H1 (cell line): ENCODE results near the gene APOM. TPM values are rescaled to one million over a fixed set of nuclear protein-coding genes. Genes with fewer than 3 reads are reported as not detected.

Experiments
- CTCF ChIA-PET: fragments of 300-600 bp; sonication (Branson Sonifier 250); formaldehyde crosslinking; loops from one replicate; lab custom pipeline; 2021; ENCODE audit not compliant: partially characterized antibody; lab: Charles Lee
- POLR2A ChIA-PET: fragments of 300-600 bp; sonication (Branson Sonifier 250); formaldehyde crosslinking; loops from one replicate; lab custom pipeline; 2021; ENCODE audit warnings: inconsistent platforms; ENCODE audit not compliant: partially characterized antibody; lab: Charles Lee
- DNase-seq, 2 experiments: peaks; one replicate each; pipeline versions ENCODE4 v3.0.0 to v3.0.0-alpha.2; 2010 to 2022; ENCODE audit warnings: low spot score in 2 of 2, low read depth in 1 of 2, mixed read lengths in 1 of 2
- FAIRE-seq: peaks from 2 replicates; lab custom pipeline; 2011; peaks lifted over from hg19 to GRCh38; lab: Jason Lieb, UNC
- H2AFZ ChIP-seq: 2 replicates; pipeline ENCODE4 v1.8.1; 2012; ENCODE audit warnings: low read length, inconsistent platforms
- H2AK5ac ChIP-seq: 2 replicates; pipeline ENCODE4 v1.6.1; 2013; ENCODE audit warnings: low read depth, low read length
- H2BK120ac ChIP-seq: replicated peaks from 2 replicates; pipeline ENCODE3; 2013; ENCODE audit warnings: low read depth, low read length, inconsistent platforms
- H2BK12ac ChIP-seq: 2 replicates; pipeline ENCODE4 v1.6.1; 2013; ENCODE audit warnings: low read depth, low read length
- H2BK15ac ChIP-seq: 2 replicates; pipeline ENCODE4 v1.6.1; 2013; ENCODE audit warnings: low read length
- H2BK20ac ChIP-seq: 2 replicates; pipeline ENCODE4 v1.6.1; 2013; ENCODE audit warnings: low read length
- H2BK5ac ChIP-seq: 2 replicates; pipeline ENCODE4 v1.6.1; 2013; ENCODE audit warnings: low read depth, low read length
- H3K14ac ChIP-seq: 2 replicates; pipeline ENCODE4 v1.6.1; 2013; ENCODE audit warnings: inconsistent platforms; ENCODE audit not compliant: insufficient read length
- H3K18ac ChIP-seq: 2 replicates; pipeline ENCODE4 v1.6.1; 2013; ENCODE audit warnings: low read length; ENCODE audit errors: extremely low read depth
- H3K23ac ChIP-seq: 2 replicates; pipeline ENCODE4 v1.6.1; 2013; ENCODE audit warnings: inconsistent platforms; ENCODE audit not compliant: insufficient read length
- H3K23me2 ChIP-seq: 2 replicates; pipeline ENCODE4 v1.6.1; 2013; ENCODE audit warnings: low read depth, low read length
- H3K27ac ChIP-seq: 2 replicates; pipeline ENCODE4 v1.6.1; 2011; ENCODE audit warnings: low read depth, low read length, inconsistent platforms
- H3K27me3 ChIP-seq, 4 experiments: replicated peaks in 1 of 4; 1 replicate in 1 of 4; 2 replicates in 3 of 4; pipeline versions ENCODE4 v1.6.1 to v1.8.1; 2011 to 2013; ENCODE audit warnings: low read length in 3 of 4, mild to moderate bottlenecking in 3 of 4, inconsistent platforms in 2 of 4, mixed read lengths in 2 of 4, moderate library complexity in 1 of 4; ENCODE audit not compliant: control insufficient read depth in 3 of 4, insufficient read depth in 3 of 4; ENCODE audit errors: extremely low read depth in 1 of 4
- H3K36me3 ChIP-seq, 4 experiments: 2 replicates each; pipeline versions ENCODE4 v1.6.1 to v1.8.1; 2011 to 2013; ENCODE audit warnings: mild to moderate bottlenecking in 4 of 4, low read length in 3 of 4, moderate library complexity in 2 of 4, control low read depth in 1 of 4, inconsistent platforms in 1 of 4; ENCODE audit not compliant: insufficient read depth in 4 of 4, control insufficient read depth in 2 of 4
- H3K4ac ChIP-seq: replicated peaks from 2 replicates; pipeline ENCODE3; 2013; ENCODE audit warnings: low read length, low read depth, mixed read lengths, inconsistent platforms; ENCODE audit not compliant: insufficient read length
- H3K4me1 ChIP-seq, 4 experiments: replicated peaks in 1 of 4; 1 replicate in 1 of 4; 2 replicates in 3 of 4; pipeline versions ENCODE4 v1.6.1 to v1.8.1; 2011 to 2013; ENCODE audit warnings: low read length in 3 of 4, inconsistent platforms in 2 of 4, mixed read lengths in 1 of 4; ENCODE audit not compliant: insufficient read depth in 4 of 4, control insufficient read depth in 3 of 4
- H3K4me2 ChIP-seq, 2 experiments: 2 replicates each; pipeline versions ENCODE4 v1.6.1 to v1.8.1; 2011 to 2013; ENCODE audit warnings: low read depth in 2 of 2, low read length in 2 of 2, control low read depth in 1 of 2, inconsistent platforms in 1 of 2, mild to moderate bottlenecking in 1 of 2; ENCODE audit not compliant: insufficient read depth in 1 of 2
- H3K4me3 ChIP-seq, 4 experiments: fragments of 200-600, 300-600 bp in 1 of 4; sonication (generic), shearing (Covaris generic), sonication (Bioruptor Twin) in 1 of 4; 2 replicates each; pipeline versions ENCODE4 v1.5.1 to v1.8.1; 2011 to 2016; ENCODE audit warnings: low read length in 4 of 4, low read depth in 3 of 4, control low read depth in 2 of 4, inconsistent platforms in 2 of 4, mild to moderate bottlenecking in 2 of 4, mixed read lengths in 1 of 4, moderate library complexity in 1 of 4; ENCODE audit not compliant: insufficient read depth in 2 of 4; ENCODE audit errors: extremely low read depth in 1 of 4
- H3K56ac ChIP-seq: replicated peaks from 2 replicates; pipeline ENCODE3; 2013; ENCODE audit warnings: low read depth, mild to moderate bottlenecking, mixed read lengths, low read length, inconsistent platforms; ENCODE audit not compliant: insufficient read length
- H3K79me1 ChIP-seq: 2 replicates; pipeline ENCODE4 v1.6.1; 2013; ENCODE audit warnings: low read depth, low read length, control low read depth
- H3K79me2 ChIP-seq, 2 experiments: 2 replicates each; pipeline versions ENCODE4 v1.6.1 to v1.8.1; 2012 to 2013; ENCODE audit warnings: low read length in 2 of 2, mild to moderate bottlenecking in 2 of 2, inconsistent platforms in 1 of 2; ENCODE audit not compliant: insufficient read depth in 2 of 2, control insufficient read depth in 1 of 2
- H3K9ac ChIP-seq, 4 experiments: replicated peaks in 1 of 4; 1 replicate in 1 of 4; 2 replicates in 3 of 4; pipeline versions ENCODE4 v1.6.1 to v1.8.1; 2011 to 2013; ENCODE audit warnings: low read depth in 3 of 4, low read length in 3 of 4, control low read depth in 2 of 4, mild to moderate bottlenecking in 2 of 4, moderate library complexity in 2 of 4, inconsistent platforms in 1 of 4; ENCODE audit errors: extremely low read depth in 1 of 4
- H3K9me3 ChIP-seq, 2 experiments: 2 replicates each; pipeline versions ENCODE4 v1.6.1 to v1.8.1; 2012 to 2013; ENCODE audit warnings: mild to moderate bottlenecking in 2 of 2, moderate library complexity in 2 of 2, control low read depth in 1 of 2, inconsistent platforms in 1 of 2, low read depth in 1 of 2, low read length in 1 of 2, mixed read lengths in 1 of 2; ENCODE audit not compliant: insufficient read depth in 2 of 2
- H4K20me1 ChIP-seq, 2 experiments: replicated peaks in 1 of 2; 2 replicates each; pipeline versions ENCODE3 to v1.8.1; 2011 to 2013; ENCODE audit warnings: inconsistent platforms in 2 of 2, low read length in 2 of 2, mild to moderate bottlenecking in 1 of 2; ENCODE audit not compliant: insufficient read depth in 2 of 2, control insufficient read depth in 1 of 2
- H4K5ac ChIP-seq: 2 replicates; pipeline ENCODE4 v1.6.1; 2013; ENCODE audit warnings: low read length, low read depth, mixed read lengths, inconsistent platforms; ENCODE audit not compliant: insufficient read length
- H4K8ac ChIP-seq: 2 replicates; pipeline ENCODE4 v1.8.0; 2013; ENCODE audit warnings: mild to moderate bottlenecking, moderate library complexity, low read length, inconsistent platforms; ENCODE audit not compliant: insufficient read depth; ENCODE audit errors: extremely low read depth
- H4K91ac ChIP-seq: replicated peaks from 2 replicates; pipeline ENCODE3; 2013; ENCODE audit warnings: low read length, mixed read lengths, inconsistent platforms; ENCODE audit not compliant: insufficient read length
- BACH1 ChIP-seq: IDR thresholded peaks from 2 replicates; pipeline ENCODE4 v1.6.1; 2012; ENCODE audit warnings: low read length, improper control_type of control experiment
- WGBS, 2 experiments: shearing (Covaris generic) in 1 of 2; methylation state at CpG; one replicate each; pipeline versions ENCODE4 v1.1.6 to v1.1.7; 2013 to 2015; ENCODE audit warnings: low lambda C conversion rate in 2 of 2, mixed read lengths in 2 of 2, inconsistent platforms in 1 of 2, low coverage in 1 of 2, missing lambda C conversion rate in 1 of 2; ENCODE audit not compliant: insufficient replicate concordance in 2 of 2, insufficient coverage in 1 of 2, insufficient read length in 1 of 2; ENCODE audit errors: extremely low coverage in 1 of 2, missing lambda C conversion rate in 1 of 2; 5-methylcytosine and 5-hydroxymethylcytosine counted together
- polyA plus RNA-seq, 7 experiments: library from polyadenylated mRNA; depleted of rRNA in 3 of 7; stranded (reverse) in 5 of 7; unstranded in 2 of 7; fragments of >200 nt in 5 of 7; fragments of 200-250 nt in 2 of 7; gene quantifications; 1 replicate in 5 of 7; 2 replicates in 1 of 7; 4 replicates in 1 of 7; pipeline versions ENCODE4 v1.2.1 to v1.2.3, GENCODE V29; 2011 to 2013; ENCODE audit warnings: missing spikeins in 2 of 7, mixed read lengths in 2 of 7
- total RNA-seq: library from RNA; stranded (reverse); fragmentation: NEBNext Ultra II Directional; extraction: Animal tissue kit (Norgen Biotek cat#: 25700); gene quantifications from 2 replicates; pipeline ENCODE4 v1.2.1, GENCODE V29; 2021

Gene APOM
- total and polyA plus RNA-seq, 2 of the 8 experiments (the other 6 are each of a cell fraction or from before 2014, with no cell fraction given), result 3.4 to 12.0 TPM

- Histone ChIP-seq H3K56ac (no peak overlapping the region), H4K91ac (no peak overlapping the region), H2BK20ac (no peak overlapping the region), H3K4me1 (peaks cover 0 to 5% (median 4%) of the 10 kb centered on the region in 4 experiments; a peak in 5 of 7 replicates), H3K27ac (no peak overlapping the region), H2AK5ac (no peak overlapping the region), H3K23me2 (peaks cover 6% of the 10 kb centered on the region; the same call in 1 of the 2 replicates), H3K79me1 (no peaks in the 10 kb centered on the region), H2BK5ac (no peak overlapping the region), H4K8ac (no peak overlapping the region), H3K4me3 (no peak overlapping the region), H3K18ac (no peak overlapping the region), H3K14ac (no peak overlapping the region), H3K4me2 (no peak overlapping the region), H2BK15ac (no peak overlapping the region), H3K36me3 (peaks cover 2 to 23% (median 15%) of the 10 kb centered on the region in 4 experiments; a peak in 5 of 8 replicates), H3K9me3 (no peaks in the 10 kb centered on the region), H3K4ac (no peak overlapping the region), H3K27me3 (peaks cover 3 to 10% (median 10%) of the 10 kb centered on the region in 4 experiments; a peak in 6 of 7 replicates), H4K20me1 (no peaks in the 10 kb centered on the region), H3K79me2 (no peaks in the 10 kb centered on the region), H2AFZ (no peak overlapping the region), H2BK12ac (no peak overlapping the region), H4K5ac (no peak overlapping the region), H3K23ac (no peak overlapping the region), H3K9ac (no peak overlapping the region), H2BK120ac (no peak overlapping the region)
- ChIA-PET CTCF (interaction anchor here (0.6 to 1.9 kb wide), 6 partner anchors 27 to 182 kb away, joined by 3 to 7 read pairs (median 4); partner anchors contain the start of gene LY6G6D), POLR2A (interaction anchor here (1.2 to 1.5 kb wide), 2 partner anchors 54 to 166 kb away, joined by 3 to 4 read pairs; no protein-coding TSS in a partner anchor)
- WGBS, 2 experiments, result 87% methylated on average over 5 of the region's 5 CpGs; no CpG with 5 or more reads in 1 of the 2 experiments
- FAIRE-seq (no peak), DNase-seq (no peak)
- TF ChIP-seq BACH1, result no peak
Observed at GRCh38 chr6:31686483-31686882, 30.8 kb downstream of the APOM start.
